ENCODE measurements around the gene CRB1. TPM values are rescaled to one million over a fixed set of nuclear protein-coding genes. Genes with fewer than 3 reads are reported as not detected.

CRB1 gene
- total and polyA plus RNA-seq, 9 of the 15 experiments (the other 6 are each of a cell fraction or from before 2014, with no cell fraction given) = 0.04 to 0.10 TPM; not detected in 7

DNA sequence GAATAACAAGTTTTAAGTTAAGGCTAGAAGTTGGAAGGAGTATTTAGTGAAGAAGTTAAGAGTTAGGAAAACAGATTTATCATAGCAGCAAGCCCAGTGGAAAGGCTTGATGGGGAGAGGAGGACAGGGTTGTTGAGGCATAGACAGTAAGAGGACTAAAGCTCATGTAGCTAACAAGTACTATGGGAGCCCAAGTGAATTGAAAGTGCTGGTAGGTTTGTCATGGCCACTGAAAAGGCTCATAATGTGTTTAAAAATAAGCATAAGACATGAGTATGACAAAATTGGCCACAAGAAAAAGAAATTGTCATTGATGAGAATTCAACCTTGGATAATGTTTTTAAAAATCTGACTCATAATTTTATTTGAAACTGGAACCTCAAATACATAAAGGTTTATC, 49.2 kb upstream of the CRB1 start:
- 0 out of 5 replicates have a peak, but pooled peaks cover 0 to 3% of the 10 kb centered on the region in 2 experiments for H3K4me1 ChIP-seq (replicated peaks in 1 of 2; ENCODE audit: control insufficient read depth in 2 of 2, insufficient read depth in 2 of 2, low read length in 2 of 2)
- no peak overlapping the region for H3K9ac ChIP-seq (ENCODE audit: insufficient read depth in 1 of 2, low read depth in 2 of 2, low read length in 2 of 2)
- H3K9me3 ChIP-seq (replicated peaks; ENCODE audit: control insufficient read depth, insufficient read depth, low read depth, low read length) = no peaks in the 10 kb centered on the region
- no peaks in the 10 kb centered on the region for H4K20me1 ChIP-seq (replicated peaks; ENCODE audit: control insufficient read depth, insufficient read depth, low read length)
- CTCF ChIA-PET (ENCODE audit: low intra/inter-chr PET ratio) = no interaction called here
- in situ Hi-C loops (cut with MboI) = no loop called here
- ATAC-seq (no peak), DNase-seq (ENCODE audit: extremely low read depth in 1 of 4, low spot score in 3 of 4) (no peak), FAIRE-seq (no peak)
- H3K9me1 ChIP-seq (ENCODE audit: control insufficient read depth, insufficient read depth, low read length) = no peaks in the 10 kb centered on the region
- no peak overlapping the region for H3K4me3 ChIP-seq
- no peak for TF ChIP-seq ETS2 (tag; IDR thresholded peaks at IDR 0.05; ENCODE audit: borderline replicate concordance, poor library complexity, severe bottlenecking)
- no peak for TF ChIP-seq COPS2 (conservative IDR thresholded peaks at IDR 0.05)
- TF ChIP-seq, protein P1, sequence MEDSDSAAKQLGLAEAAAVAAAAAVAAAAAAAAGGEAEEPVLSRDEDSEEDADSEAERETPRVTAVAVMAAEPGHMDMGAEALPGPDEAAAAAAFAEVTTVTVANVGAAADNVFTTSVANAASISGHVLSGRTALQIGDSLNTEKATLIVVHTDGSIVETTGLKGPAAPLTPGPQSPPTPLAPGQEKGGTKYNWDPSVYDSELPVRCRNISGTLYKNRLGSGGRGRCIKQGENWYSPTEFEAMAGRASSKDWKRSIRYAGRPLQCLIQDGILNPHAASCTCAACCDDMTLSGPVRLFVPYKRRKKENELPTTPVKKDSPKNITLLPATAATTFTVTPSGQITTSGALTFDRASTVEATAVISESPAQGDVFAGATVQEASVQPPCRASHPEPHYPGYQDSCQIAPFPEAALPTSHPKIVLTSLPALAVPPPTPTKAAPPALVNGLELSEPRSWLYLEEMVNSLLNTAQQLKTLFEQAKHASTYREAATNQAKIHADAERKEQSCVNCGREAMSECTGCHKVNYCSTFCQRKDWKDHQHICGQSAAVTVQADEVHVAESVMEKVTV (CRISPR knock-in tag; IDR thresholded peaks at IDR 0.05) = no peak
- TF ChIP-seq, protein P2, sequence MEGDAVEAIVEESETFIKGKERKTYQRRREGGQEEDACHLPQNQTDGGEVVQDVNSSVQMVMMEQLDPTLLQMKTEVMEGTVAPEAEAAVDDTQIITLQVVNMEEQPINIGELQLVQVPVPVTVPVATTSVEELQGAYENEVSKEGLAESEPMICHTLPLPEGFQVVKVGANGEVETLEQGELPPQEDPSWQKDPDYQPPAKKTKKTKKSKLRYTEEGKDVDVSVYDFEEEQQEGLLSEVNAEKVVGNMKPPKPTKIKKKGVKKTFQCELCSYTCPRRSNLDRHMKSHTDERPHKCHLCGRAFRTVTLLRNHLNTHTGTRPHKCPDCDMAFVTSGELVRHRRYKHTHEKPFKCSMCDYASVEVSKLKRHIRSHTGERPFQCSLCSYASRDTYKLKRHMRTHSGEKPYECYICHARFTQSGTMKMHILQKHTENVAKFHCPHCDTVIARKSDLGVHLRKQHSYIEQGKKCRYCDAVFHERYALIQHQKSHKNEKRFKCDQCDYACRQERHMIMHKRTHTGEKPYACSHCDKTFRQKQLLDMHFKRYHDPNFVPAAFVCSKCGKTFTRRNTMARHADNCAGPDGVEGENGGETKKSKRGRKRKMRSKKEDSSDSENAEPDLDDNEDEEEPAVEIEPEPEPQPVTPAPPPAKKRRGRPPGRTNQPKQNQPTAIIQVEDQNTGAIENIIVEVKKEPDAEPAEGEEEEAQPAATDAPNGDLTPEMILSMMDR (IDR thresholded peaks at IDR 0.05 in 2 of 3, conservative IDR thresholded peaks at IDR 0.05 in 1 of 3; ENCODE audit: insufficient read depth in 2 of 3, low read depth in 1 of 3, low read length in 3 of 3) = no peak
- no peak for TF ChIP-seq BRD9 (IDR thresholded peaks at IDR 0.05; ENCODE audit: low read depth, partially characterized antibody)
- TF ChIP-seq ZC3H8 (IDR thresholded peaks at IDR 0.05) = no peak
- TF ChIP-seq, protein P3, sequence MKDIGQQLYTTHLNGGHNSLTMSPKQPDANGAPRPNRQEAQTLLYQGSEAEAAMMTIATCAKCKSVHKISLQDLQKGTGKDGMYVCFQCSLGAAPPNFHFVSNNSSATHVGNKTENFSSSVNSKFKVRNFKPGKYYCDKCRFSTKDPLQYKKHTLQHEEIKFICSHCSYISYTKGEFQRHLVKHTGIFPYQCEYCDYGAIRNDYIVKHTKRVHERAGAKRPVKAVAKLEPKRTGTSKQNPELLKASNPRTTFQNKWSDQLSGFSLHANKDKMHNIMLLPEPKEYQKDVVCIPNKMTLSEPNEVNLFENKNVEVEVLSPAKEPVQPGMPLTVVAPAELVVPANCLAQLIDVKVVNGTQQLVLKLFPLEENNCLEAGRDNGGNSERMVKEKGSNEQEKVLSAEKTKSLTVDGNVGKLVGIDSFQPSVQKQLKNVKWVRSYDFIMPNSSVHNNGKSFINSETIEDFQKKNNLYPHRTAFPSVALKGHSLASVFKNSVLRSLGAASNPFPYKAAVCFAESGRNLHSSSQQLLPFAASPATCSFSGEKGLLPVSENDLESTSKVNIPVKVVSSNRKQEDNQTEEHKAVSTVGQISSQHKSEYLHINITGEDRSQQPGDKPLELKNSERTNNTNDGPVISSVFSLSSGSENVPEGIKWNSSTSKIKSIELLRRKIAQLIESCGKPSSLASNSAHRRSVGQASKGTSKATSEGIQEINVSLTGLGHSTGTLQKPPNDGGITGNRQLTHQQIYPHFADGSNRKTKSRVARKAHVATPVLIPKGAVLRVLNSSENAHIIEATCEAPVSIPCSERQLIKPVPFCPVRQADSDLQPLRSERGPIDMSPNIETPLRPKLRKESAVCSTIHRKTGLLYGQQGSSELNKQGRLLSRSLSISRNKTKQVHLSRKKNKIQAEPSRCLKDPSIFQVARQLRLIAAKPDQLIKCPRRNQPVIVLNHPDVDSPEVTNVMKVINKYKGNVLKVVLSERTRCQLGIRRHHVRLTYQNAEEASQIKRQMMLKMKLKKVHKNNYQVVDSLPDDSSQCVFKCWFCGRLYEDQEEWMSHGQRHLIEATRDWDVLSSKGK (CRISPR knock-in tag; IDR thresholded peaks at IDR 0.05) = no peak
- no peak for TF ChIP-seq FOXJ2 (tag; IDR thresholded peaks at IDR 0.05)
- TF ChIP-seq BHLHE40 (IDR thresholded peaks at IDR 0.05; ENCODE audit: low read length) = no peak
- H2AFZ ChIP-seq (ENCODE audit: low read depth, low read length) = no peak overlapping the region
- POLR2A ChIA-PET = no interaction called here
- H3K27ac ChIP-seq (ENCODE audit: extremely low read depth, low read depth, low read length) = no peak overlapping the region
- BruUV-seq (replicated peaks) = no TSS peak
- H3K4me2 ChIP-seq (ENCODE audit: insufficient read depth, low read length) = no peak overlapping the region
- intact Hi-C loops (cut with micrococcal nuclease) = no loop called here
- H3K79me2 ChIP-seq (ENCODE audit: control insufficient read depth, insufficient read depth, low read length) = no peaks in the 10 kb centered on the region
- no peaks in the 10 kb centered on the region for H3K36me3 ChIP-seq (ENCODE audit: control insufficient read depth, insufficient read depth, low read length)
- H3K27me3 ChIP-seq (ENCODE audit: control insufficient read depth in 2 of 2, insufficient read depth in 2 of 2, low read length in 2 of 2) = no peaks in the 10 kb centered on the region
